DND-41 (cell line): ENCODE results near the gene CD1D.

Experiments
- CTCF ChIP-seq: IDR thresholded peaks from 2 replicates; pipeline ENCODE4 v1.5.1; 2012; ENCODE audit warnings: borderline replicate concordance, low read length, moderate library complexity, mild to moderate bottlenecking; ENCODE audit not compliant: poor library complexity, severe bottlenecking; ENCODE audit errors: extremely low read depth
- EZH2 ChIP-seq: IDR thresholded peaks from 3 replicates; pipeline ENCODE4 v1.6.1; 2012; ENCODE audit warnings: borderline replicate concordance, low read depth, mild to moderate bottlenecking, moderate library complexity, low read length, inconsistent platforms; ENCODE audit not compliant: severe bottlenecking

- TF ChIP-seq CTCF, result no peak
- TF ChIP-seq EZH2, result no peak
These were observed 34.5 kb upstream of the CD1D start for GRCh38 chr1:158146165-158146564.
